Esophagus muscularis mucosa (tissue), 4 donors: Measurements from ENCODE around the gene KRT83. TPM values are rescaled to one million over a fixed set of nuclear protein-coding genes. Genes with fewer than 3 reads are reported as not detected.

Source experiments
- DNase-seq: peaks from one replicate; pipeline ENCODE4 v3.0.0-alpha.2; 2017; ENCODE audit errors: extremely low spot score
- H3K27ac ChIP-seq, 4 donors: fragments of 200-600 bp; sonication (generic); replicated peaks in 1 of 4; 1 replicate in 3 of 4; 2 replicates in 1 of 4; pipeline ENCODE4 v1.5.1; 2016 to 2019; ENCODE audit warnings: mild to moderate bottlenecking in 1 of 4
- H3K27me3 ChIP-seq, 4 donors: fragments of 200-600 bp; sonication (generic); one replicate each; pipeline versions ENCODE4 v1.5.1 to v1.6.0; 2016 to 2019
- H3K36me3 ChIP-seq, 4 donors: fragments of 200-600 bp; sonication (generic); one replicate each; pipeline ENCODE4 v1.5.1; 2016 to 2019
- H3K4me1 ChIP-seq, 4 donors: fragments of 200-600 bp; sonication (generic); one replicate each; pipeline ENCODE4 v1.5.1; 2016 to 2019
- H3K4me3 ChIP-seq, 4 donors: fragments of 200-600 bp; sonication (generic); 1 replicate in 2 of 4; 2 replicates in 2 of 4; pipeline ENCODE4 v1.5.1; 2016 to 2019; ENCODE audit warnings: mild to moderate bottlenecking in 4 of 4, moderate library complexity in 1 of 4
- H3K9me3 ChIP-seq, 4 donors: fragments of 200-600 bp; sonication (generic); 1 replicate in 3 of 4; 2 replicates in 1 of 4; pipeline ENCODE4 v1.5.1; 2016 to 2019
- CTCF ChIP-seq, 3 experiments: fragments of 200-600 bp in 2 of 3; fragments of 450-650 bp in 1 of 3; sonication (generic) in 2 of 3; IDR thresholded peaks; one replicate each; pipeline ENCODE4 v1.5.1; 2017 to 2019; ENCODE audit warnings: antibody characterized with exemption in 3 of 3, mild to moderate bottlenecking in 2 of 3, moderate library complexity in 1 of 3
- EP300 ChIP-seq: sonication (generic); formaldehyde crosslinking; IDR thresholded peaks from one replicate; pipeline ENCODE4 v1.6.1; 2017; ENCODE audit warnings: antibody characterized with exemption
- POLR2A ChIP-seq: fragments of 450-650 bp; IDR thresholded peaks from one replicate; pipeline ENCODE4 v1.6.1; 2017; ENCODE audit warnings: antibody characterized with exemption, moderate library complexity, mild to moderate bottlenecking, low read depth
- POLR2AphosphoS5 ChIP-seq, 2 donors: sonication (generic); formaldehyde crosslinking; IDR thresholded peaks; one replicate each; pipeline ENCODE4 v1.6.1; 2017; ENCODE audit warnings: antibody characterized with exemption in 2 of 2
- WGBS: methylation state at CpG from one replicate; pipeline ENCODE4 v1.1.5; 2018; 5-methylcytosine and 5-hydroxymethylcytosine counted together
- intact Hi-C: fragments of 100-400 bp; cut with DNase I; formaldehyde crosslinking; loops from one replicate; pipeline ENCODE4 v1.15.1; 2023
- total RNA-seq, 4 donors: library from RNA; depleted of rRNA; stranded (reverse); fragments of >200 nt; gene quantifications; one replicate each; pipeline versions ENCODE4 v1.1.0 to v1.2.1, GENCODE V29; 2016

KRT83 gene
- total RNA-seq, 4 donors from 2014 or later = not detected

DNA sequence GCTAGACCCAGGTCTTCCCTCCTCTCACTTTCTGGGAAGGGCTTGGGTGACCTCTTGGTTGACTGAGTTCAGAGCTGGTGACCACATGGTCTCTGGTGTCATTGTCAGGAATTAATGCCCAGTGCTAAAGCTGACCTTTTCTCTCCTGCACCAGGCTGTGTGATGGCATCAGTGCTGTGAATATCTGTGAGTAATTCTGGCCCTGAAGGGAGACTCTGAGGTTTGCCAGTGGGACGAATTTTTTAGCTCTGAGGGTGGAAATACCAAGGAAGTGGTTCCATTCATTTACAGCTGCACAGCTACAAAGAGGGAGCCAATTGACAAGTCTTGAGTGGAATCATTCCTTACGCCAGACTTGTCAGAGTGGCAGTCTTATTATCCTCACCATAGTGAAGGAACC is 53.0 kb downstream of the KRT83 start:
- Histone ChIP-seq H3K9me3 (no peaks in the 10 kb centered on the region), H3K4me1 (peaks cover 0 to 3% (median 0%) of the 10 kb centered on the region in 4 donors), H3K4me3 (no peak overlapping the region), H3K27ac (no peak overlapping the region), H3K36me3 (no peaks in the 10 kb centered on the region), H3K27me3 (peaks cover 0 to 6% (median 0%) of the 10 kb centered on the region in 4 donors)
- TF ChIP-seq POLR2AphosphoS5 (IDR thresholded peaks at IDR 0.05) (no peak), CTCF (IDR thresholded peaks at IDR 0.05) (no peak)
- intact Hi-C loops = no loop called here
- DNase-seq = no peak
- WGBS = 70% methylated on average over 2 of the region's 2 CpGs

DNA sequence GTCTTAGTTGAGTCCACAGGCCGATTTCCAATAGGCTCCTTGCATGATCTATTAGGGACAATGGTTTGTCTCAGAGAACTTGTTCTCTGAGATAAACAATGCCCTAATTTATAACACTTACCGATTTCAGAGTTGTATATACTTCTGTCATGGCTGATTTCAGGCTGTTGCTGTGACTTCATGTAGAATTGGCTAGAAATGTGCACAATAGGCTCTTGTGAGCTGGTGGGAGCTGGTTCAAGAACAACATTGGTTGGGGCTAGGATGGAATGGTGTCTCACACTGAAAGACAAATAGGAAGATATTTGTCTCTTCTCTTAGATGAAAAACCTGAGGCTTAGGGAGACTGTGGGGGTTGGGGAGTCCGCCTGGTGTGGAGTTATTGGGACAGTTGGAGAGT is 53.5 kb downstream of the KRT83 start:
- Histone ChIP-seq H3K27ac (no peak overlapping the region), H3K4me1 (peaks cover 0 to 3% (median 0%) of the 10 kb centered on the region in 4 donors), H3K4me3 (no peak overlapping the region), H3K36me3 (no peaks in the 10 kb centered on the region), H3K9me3 (no peaks in the 10 kb centered on the region), H3K27me3 (peaks cover 0 to 6% (median 0%) of the 10 kb centered on the region in 4 donors)
- WGBS = 71% methylated on average over 3 of the region's 3 CpGs
- no peak for DNase-seq
- intact Hi-C loops = no loop called here
- TF ChIP-seq POLR2AphosphoS5 (IDR thresholded peaks at IDR 0.05) (no peak), POLR2A (no peak), CTCF (IDR thresholded peaks at IDR 0.05) (no peak), EP300 (no peak)

DNA sequence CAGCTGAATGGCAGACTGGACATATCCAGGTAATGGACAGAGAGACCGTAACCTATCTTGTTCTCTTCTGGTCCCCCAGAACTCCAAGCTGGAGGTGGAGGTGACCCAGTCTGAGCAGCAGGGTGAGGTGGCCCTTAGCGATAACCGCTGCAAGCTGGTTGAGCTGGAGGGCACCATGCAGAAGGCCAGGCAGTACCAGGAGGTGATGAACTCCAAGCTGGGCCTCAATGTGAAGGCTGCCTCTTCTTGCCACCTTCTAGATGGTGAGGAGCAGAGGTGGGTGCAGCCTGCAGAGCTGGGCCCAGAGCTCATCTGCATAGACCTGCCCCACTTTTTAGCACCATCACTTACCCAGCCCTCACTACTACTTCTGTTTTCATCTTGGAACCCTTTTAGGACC is 53.9 kb downstream of the KRT83 start:
- no peak overlapping the region for H3K4me3 ChIP-seq
- H3K27me3 ChIP-seq = peaks cover 0 to 6% (median 0%) of the 10 kb centered on the region in 4 donors
- peaks cover 0 to 3% (median 0%) of the 10 kb centered on the region in 4 donors for H3K4me1 ChIP-seq
- H3K9me3 ChIP-seq = no peaks in the 10 kb centered on the region
- H3K27ac ChIP-seq = no peak overlapping the region
- TF ChIP-seq POLR2A = no peak
- no peak for TF ChIP-seq POLR2AphosphoS5 (IDR thresholded peaks at IDR 0.05)
- no peak for TF ChIP-seq CTCF (IDR thresholded peaks at IDR 0.05)
- TF ChIP-seq EP300 = no peak
- intact Hi-C loops = no loop called here
- no peak for DNase-seq
- 90% methylated on average over 3 of the region's 3 CpGs for WGBS
- H3K36me3 ChIP-seq = no peaks in the 10 kb centered on the region

- Histone ChIP-seq H3K4me3 (no peak overlapping the region), H3K9me3 (no peaks in the 10 kb centered on the region), H3K27me3 (peaks cover 0 to 6% (median 0%) of the 10 kb centered on the region in 4 donors), H3K36me3 (no peaks in the 10 kb centered on the region), H3K4me1 (peaks cover 0 to 3% (median 0%) of the 10 kb centered on the region in 4 donors), H3K27ac (no peak overlapping the region)
- TF ChIP-seq POLR2A = no peak
- WGBS = 93% methylated on average over 2 of the region's 2 CpGs
- intact Hi-C loops = no loop called here
- DNase-seq = no peak
Observed at GRCh38 chr12:52266514-52266913, 54.7 kb downstream of the KRT83 start.

GRCh38 chr12:52264435-52264825 is 56.8 kb downstream of the KRT83 start:
- TF ChIP-seq EP300 (no peak), CTCF (IDR thresholded peaks at IDR 0.05) (no peak), POLR2AphosphoS5 (IDR thresholded peaks at IDR 0.05) (no peak), POLR2A (no peak)
- no peak for DNase-seq
- Histone ChIP-seq H3K4me3 (no peak overlapping the region), H3K27me3 (peaks cover 0 to 2% (median under 1%) of the 10 kb centered on the region in 4 donors), H3K4me1 (peaks cover 0 to 3% (median 0%) of the 10 kb centered on the region in 4 donors), H3K36me3 (no peaks in the 10 kb centered on the region), H3K9me3 (no peaks in the 10 kb centered on the region), H3K27ac (no peak overlapping the region)
- WGBS = 63% methylated on average over 2 of the region's 2 CpGs
- intact Hi-C loops = no loop called here

Other genes starting within 250 kb of the KRT83 start
- gene SMIM41, start 241.7 kb downstream of the KRT83 start, total RNA-seq = 10 to 100 TPM in 1 of 4 donors, 1 to 10 TPM in 3; 2.1 to 26.6 (median 5.6) TPM
- under 1 TPM in 1 of 4 donors, not detected in 3; 0.11 TPM for gene KRT80, start 129.4 kb downstream of the KRT83 start, total RNA-seq
- gene KRT7, start 88.2 kb downstream of the KRT83 start, total RNA-seq = 1 to 10 TPM in 3 of 4 donors, under 1 TPM in 1; 0.83 to 8.4 (median 4.5) TPM
- gene KRT86, start 46.8 kb downstream of the KRT83 start, total RNA-seq = under 1 TPM in 2 of 4 donors, not detected in 2; 0.29 to 0.33 TPM
- gene KRT81, start 29.9 kb downstream of the KRT83 start, total RNA-seq = under 1 TPM in 2 of 4 donors, not detected in 2; 0.19 to 0.42 TPM
- gene KRT85, start 46.1 kb upstream of the KRT83 start, total RNA-seq = not detected
- gene KRT84, start 64.3 kb upstream of the KRT83 start, total RNA-seq = not detected
- not detected for gene KRT82, start 84.9 kb upstream of the KRT83 start, total RNA-seq
- not detected for gene KRT75, start 113.0 kb upstream of the KRT83 start, total RNA-seq
- not detected for gene KRT6B, start 130.7 kb upstream of the KRT83 start, total RNA-seq
- not detected for gene KRT6C, start 152.4 kb upstream of the KRT83 start, total RNA-seq
- gene KRT6A, start 171.9 kb upstream of the KRT83 start, total RNA-seq = 1 to 10 TPM in 1 of 4 donors, not detected in 3; 5.4 TPM
- 1 to 10 TPM in 1 of 4 donors, under 1 TPM in 1, not detected in 2; 0.46 to 1.2 TPM for gene KRT5, start 199.0 kb upstream of the KRT83 start, total RNA-seq
- not detected for gene KRT71, start 231.7 kb upstream of the KRT83 start, total RNA-seq